Neutrophil (primary cell): ENCODE measurements around the gene CPT1B.
A peak's percentile ranks its signal among the peaks of the same experiment; 100 is the strongest.

ENCODE experiments used
- H3K27ac ChIP-seq: fragments of 200-600 bp; sonication (generic); 2 replicates; pipeline ENCODE4 v1.5.1; 2016; ENCODE audit warnings: mild to moderate bottlenecking, moderate library complexity
- H3K27me3 ChIP-seq: fragments of 200-600 bp; sonication (generic); 2 replicates; pipeline ENCODE4 v1.6.0; 2016; ENCODE audit warnings: mild to moderate bottlenecking
- H3K36me3 ChIP-seq: fragments of 200-600 bp; sonication (generic); 2 replicates; pipeline ENCODE4 v1.5.1; 2017
- H3K4me1 ChIP-seq, 2 experiments: fragments of 200-600 bp in 1 of 2; sonication (generic) in 1 of 2; 1 replicate in 1 of 2; 2 replicates in 1 of 2; pipeline versions ENCODE4 v1.5.1 to v1.6.1; 2013 to 2016; ENCODE audit warnings: low read depth in 1 of 2, low read length in 1 of 2, mild to moderate bottlenecking in 1 of 2, moderate library complexity in 1 of 2; ENCODE audit not compliant: control insufficient read depth in 1 of 2, insufficient read depth in 1 of 2
- H3K4me3 ChIP-seq, 2 experiments: fragments of 200-600 bp in 1 of 2; sonication (generic) in 1 of 2; 1 replicate in 1 of 2; 2 replicates in 1 of 2; pipeline ENCODE4 v1.5.1; 2013 to 2016; ENCODE audit warnings: low read depth in 1 of 2, low read length in 1 of 2, mild to moderate bottlenecking in 1 of 2, moderate library complexity in 1 of 2
- H3K9me3 ChIP-seq: fragments of 200-600 bp; sonication (generic); 2 replicates; pipeline ENCODE4 v1.5.1; 2016
- TF ChIP-seq, protein P1 (sequence below): fragments of 200-600 bp; sonication (generic); IDR thresholded peaks from 2 replicates; pipeline ENCODE4 v1.5.1; 2016; ENCODE audit warnings: antibody characterized with exemption

Gene CPT1B

GRCh38 chr22:50532824-50533796, 45.1 kb downstream of the CPT1B start:
- H3K27ac ChIP-seq: peak overlapping the region; percentile 98
- H3K27me3 ChIP-seq: no peaks in the 10 kb centered on the region
- peak overlapping the region; percentile 81 to 98 for H3K4me3 ChIP-seq
- H3K9me3 ChIP-seq: no peaks in the 10 kb centered on the region
- peaks cover 14% of the 10 kb centered on the region for H3K36me3 ChIP-seq
- TF ChIP-seq, protein P1, sequence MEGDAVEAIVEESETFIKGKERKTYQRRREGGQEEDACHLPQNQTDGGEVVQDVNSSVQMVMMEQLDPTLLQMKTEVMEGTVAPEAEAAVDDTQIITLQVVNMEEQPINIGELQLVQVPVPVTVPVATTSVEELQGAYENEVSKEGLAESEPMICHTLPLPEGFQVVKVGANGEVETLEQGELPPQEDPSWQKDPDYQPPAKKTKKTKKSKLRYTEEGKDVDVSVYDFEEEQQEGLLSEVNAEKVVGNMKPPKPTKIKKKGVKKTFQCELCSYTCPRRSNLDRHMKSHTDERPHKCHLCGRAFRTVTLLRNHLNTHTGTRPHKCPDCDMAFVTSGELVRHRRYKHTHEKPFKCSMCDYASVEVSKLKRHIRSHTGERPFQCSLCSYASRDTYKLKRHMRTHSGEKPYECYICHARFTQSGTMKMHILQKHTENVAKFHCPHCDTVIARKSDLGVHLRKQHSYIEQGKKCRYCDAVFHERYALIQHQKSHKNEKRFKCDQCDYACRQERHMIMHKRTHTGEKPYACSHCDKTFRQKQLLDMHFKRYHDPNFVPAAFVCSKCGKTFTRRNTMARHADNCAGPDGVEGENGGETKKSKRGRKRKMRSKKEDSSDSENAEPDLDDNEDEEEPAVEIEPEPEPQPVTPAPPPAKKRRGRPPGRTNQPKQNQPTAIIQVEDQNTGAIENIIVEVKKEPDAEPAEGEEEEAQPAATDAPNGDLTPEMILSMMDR: no peak
- peaks cover 64 to 71% of the 10 kb centered on the region in 2 experiments for H3K4me1 ChIP-seq

GRCh38 chr22:50531962-50532674, 46.1 kb downstream of the CPT1B start:
- no peaks in the 10 kb centered on the region for H3K27me3 ChIP-seq
- peaks cover 17% of the 10 kb centered on the region for H3K36me3 ChIP-seq
- no peaks in the 10 kb centered on the region for H3K9me3 ChIP-seq
- TF ChIP-seq, protein P1: no peak
- peaks cover 64 to 71% of the 10 kb centered on the region in 2 experiments for H3K4me1 ChIP-seq
- peak overlapping the region; percentile 98 for H3K27ac ChIP-seq
- peak overlapping the region; percentile 81 to 98 for H3K4me3 ChIP-seq

GRCh38 chr22:50531546-50531961, 46.7 kb downstream of the CPT1B start:
- Histone ChIP-seq H3K4me3 (peak overlapping the region; percentile 81 to 98), H3K27ac (peak overlapping the region; percentile 98), H3K9me3 (no peaks in the 10 kb centered on the region), H3K27me3 (no peaks in the 10 kb centered on the region), H3K36me3 (peaks cover 17% of the 10 kb centered on the region), H3K4me1 (peaks cover 64 to 71% of the 10 kb centered on the region in 2 experiments)
- TF ChIP-seq, protein P1: peak; percentile 48

GRCh38 chr22:50530877-50531545, 47.2 kb downstream of the CPT1B start:
- H3K4me1 ChIP-seq: peaks cover 66 to 67% of the 10 kb centered on the region in 2 experiments
- TF ChIP-seq, protein P1: peak; percentile 29

DNA sequence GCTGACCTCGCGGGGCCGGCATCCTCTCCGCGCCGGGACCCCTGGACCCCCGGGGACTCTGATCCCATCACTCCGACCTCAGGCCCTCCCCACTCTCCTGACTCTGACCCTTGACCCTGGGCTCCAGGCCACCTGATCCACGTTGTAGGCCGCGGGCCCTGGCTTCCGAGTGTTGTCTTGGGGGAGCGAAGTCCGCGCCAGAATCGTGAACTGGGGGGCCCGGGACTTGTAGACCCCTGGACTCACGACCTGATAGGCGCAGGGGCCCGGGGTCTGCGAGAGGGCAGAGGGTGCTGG, 47.7 kb downstream of the CPT1B start:
- H3K9me3 ChIP-seq: no peaks in the 10 kb centered on the region
- H3K36me3 ChIP-seq: peaks cover 17% of the 10 kb centered on the region
- no peaks in the 10 kb centered on the region for H3K27me3 ChIP-seq
- peak overlapping the region; percentile 81 to 98 for H3K4me3 ChIP-seq
- TF ChIP-seq, protein P1: no peak
- H3K4me1 ChIP-seq: peaks cover 63 to 68% of the 10 kb centered on the region in 2 experiments
- peak overlapping the region; percentile 98 for H3K27ac ChIP-seq

More at GRCh38 chr22:50530877-50531545, 47.2 kb downstream of the CPT1B start:
- peak overlapping the region; percentile 98 for H3K27ac ChIP-seq
- H3K4me3 ChIP-seq: peak overlapping the region; percentile 81 to 98
- H3K9me3 ChIP-seq: no peaks in the 10 kb centered on the region
- peaks cover 17% of the 10 kb centered on the region for H3K36me3 ChIP-seq
- no peaks in the 10 kb centered on the region for H3K27me3 ChIP-seq
